ENCODE measurements around the gene SIK2. TPM values are rescaled to one million over a fixed set of nuclear protein-coding genes. Genes with fewer than 3 reads are reported as not detected.

SIK2 gene
- total and polyA plus RNA-seq, 2 donors (not counting 3 experiments of a cell fraction or from before 2014, with no cell fraction given), result 14.6 to 17.1 TPM

DNA sequence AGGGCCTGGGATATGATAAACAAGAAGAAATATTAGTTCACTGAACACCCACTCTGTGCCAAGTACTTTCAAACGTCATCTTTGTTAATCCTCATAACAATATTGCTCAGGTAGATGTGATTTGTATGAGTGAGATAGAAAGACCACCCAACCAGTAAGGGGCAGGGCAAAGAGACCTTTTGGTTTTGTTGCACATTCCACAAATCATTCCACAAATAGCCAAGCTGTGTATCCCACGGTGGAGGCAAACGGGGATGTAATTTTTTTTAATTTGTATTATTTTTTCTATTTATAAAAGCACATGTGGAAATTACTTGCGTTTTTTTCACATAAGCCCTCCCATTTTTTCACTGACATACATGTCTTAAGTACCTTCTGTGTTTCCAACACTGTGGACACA is 32.8 kb upstream of the SIK2 start:
- TF ChIP-seq POLR2A (IDR thresholded peaks at IDR 0.05; ENCODE audit: low read depth, low read length), result no peak
- TF ChIP-seq POLR2AphosphoS5 (IDR thresholded peaks at IDR 0.05; ENCODE audit: insufficient read depth, low read depth, low read length), result no peak
- TF ChIP-seq, protein P1, sequence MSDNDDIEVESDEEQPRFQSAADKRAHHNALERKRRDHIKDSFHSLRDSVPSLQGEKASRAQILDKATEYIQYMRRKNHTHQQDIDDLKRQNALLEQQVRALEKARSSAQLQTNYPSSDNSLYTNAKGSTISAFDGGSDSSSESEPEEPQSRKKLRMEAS (IDR thresholded peaks at IDR 0.05; ENCODE audit: insufficient read depth, insufficient read length), result no peak
- POLR2A ChIA-PET, result no interaction called here
- no peak overlapping the region for H3K4me2 ChIP-seq (ENCODE audit: insufficient read depth, low read length)
- no peaks in the 10 kb centered on the region for H3K9me3 ChIP-seq (replicated peaks; ENCODE audit: control insufficient read depth, insufficient read depth, low read length)
- H3K9me1 ChIP-seq (replicated peaks; ENCODE audit: control insufficient read depth, extremely low read depth, insufficient read depth, low read length), result no peaks in the 10 kb centered on the region
- dilution Hi-C loops (cut with MboI; ENCODE audit: extremely low pct_ligation_motif_present, low sequenced_read_pairs) (no loop called here), intact Hi-C loops (cut with micrococcal nuclease) (no loop called here)
- no peak overlapping the region for H3K9ac ChIP-seq (replicated peaks; ENCODE audit: extremely low read depth, insufficient read depth, low read length)
- H3K27me3 ChIP-seq (ENCODE audit: control insufficient read depth in 2 of 2, insufficient read depth in 2 of 2, low read length in 2 of 2), result no peaks in the 10 kb centered on the region
- H3K4me3 ChIP-seq (replicated peaks in 1 of 3; ENCODE audit: insufficient read depth in 1 of 3, low read depth in 1 of 3, low read length in 3 of 3), result no peak overlapping the region
- no peaks in the 10 kb centered on the region for H4K20me1 ChIP-seq (replicated peaks; ENCODE audit: control insufficient read depth, extremely low read depth, insufficient read depth, low read length)
- no peaks in the 10 kb centered on the region for H3K36me3 ChIP-seq (ENCODE audit: control insufficient read depth in 2 of 2, extremely low read depth in 1 of 2, insufficient read depth in 2 of 2, low read length in 2 of 2)
- FAIRE-seq, result no peak
- BruUV-seq (replicated peaks), result no TSS peak
- DNase-seq (ENCODE audit: low read depth, low spot score), result no peak
- no peak overlapping the region for H2AFZ ChIP-seq (ENCODE audit: low read depth, low read length)
- CTCF ChIA-PET, result interaction anchor here (1.2 kb wide), 1 partner anchor 208 kb away, joined by 4 read pairs; no protein-coding TSS in a partner anchor
- peaks cover 5% of the 10 kb centered on the region for H3K4me1 ChIP-seq (ENCODE audit: control insufficient read depth, extremely low read depth, insufficient read depth, low read length)
- no peak overlapping the region for H3K27ac ChIP-seq (ENCODE audit: insufficient read depth, low read depth, low read length)
- H3K79me2 ChIP-seq (ENCODE audit: control insufficient read depth, insufficient read depth, low read length), result no peaks in the 10 kb centered on the region

DNA sequence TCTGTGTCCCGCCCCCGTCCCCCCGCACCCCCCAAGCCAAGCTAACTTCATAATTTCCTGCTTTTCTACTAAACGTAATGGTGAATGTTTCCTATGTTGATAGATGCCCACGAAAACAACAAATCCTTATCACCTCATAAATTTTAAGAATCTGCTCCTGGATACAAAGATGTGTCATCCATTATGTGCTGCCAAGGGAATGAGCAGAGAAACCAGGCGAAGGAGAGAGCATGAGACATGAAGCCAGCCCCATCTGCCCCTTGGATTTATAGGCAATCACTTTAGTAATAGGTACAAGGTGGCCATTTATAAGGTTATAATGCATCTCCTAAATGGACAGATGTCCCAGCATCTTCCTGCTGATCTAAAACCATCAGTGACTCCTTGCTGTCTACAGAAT is 31.5 kb upstream of the SIK2 start:
- no peak overlapping the region for H2AFZ ChIP-seq (ENCODE audit: low read depth, low read length)
- H3K9ac ChIP-seq (replicated peaks; ENCODE audit: extremely low read depth, insufficient read depth, low read length), result no peak overlapping the region
- no peaks in the 10 kb centered on the region for H3K9me1 ChIP-seq (replicated peaks; ENCODE audit: control insufficient read depth, extremely low read depth, insufficient read depth, low read length)
- dilution Hi-C loops (cut with MboI; ENCODE audit: extremely low pct_ligation_motif_present, low sequenced_read_pairs), result no loop called here
- no peak for TF ChIP-seq MYC (IDR thresholded peaks at IDR 0.05; ENCODE audit: low read depth, low read length)
- TF ChIP-seq POLR2AphosphoS5 (IDR thresholded peaks at IDR 0.05; ENCODE audit: insufficient read depth, low read depth, low read length), result no peak
- no peak for TF ChIP-seq FOS (IDR thresholded peaks at IDR 0.05; ENCODE audit: borderline replicate concordance, insufficient read depth, low read length)
- no peak for TF ChIP-seq EZH2 (IDR thresholded peaks at IDR 0.05; ENCODE audit: borderline replicate concordance, low read depth, low read length, severe bottlenecking)
- no peak for TF ChIP-seq JUN (IDR thresholded peaks at IDR 0.05; ENCODE audit: borderline replicate concordance, insufficient read depth, insufficient read length, low read depth)
- TF ChIP-seq, protein P1 (IDR thresholded peaks at IDR 0.05; ENCODE audit: insufficient read depth, insufficient read length), result no peak
- no TSS peak for BruUV-seq (replicated peaks)
- FAIRE-seq (no peak), DNase-seq (ENCODE audit: low read depth, low spot score) (peak; percentile 47)
- ChIA-PET POLR2A (no interaction called here), CTCF (interaction anchor here (0.9 to 1.2 kb wide), 3 partner anchors 16 to 207 kb away, joined by 3 to 4 read pairs (median 3); no protein-coding TSS in a partner anchor)
- no peaks in the 10 kb centered on the region for H3K9me3 ChIP-seq (replicated peaks; ENCODE audit: control insufficient read depth, insufficient read depth, low read length)
- intact Hi-C loops (cut with micrococcal nuclease), result no loop called here
- no peaks in the 10 kb centered on the region for H3K79me2 ChIP-seq (ENCODE audit: control insufficient read depth, insufficient read depth, low read length)
- H3K4me3 ChIP-seq (replicated peaks in 1 of 3; ENCODE audit: insufficient read depth in 1 of 3, low read depth in 1 of 3, low read length in 3 of 3), result no peak overlapping the region
- no peaks in the 10 kb centered on the region for H3K27me3 ChIP-seq (ENCODE audit: control insufficient read depth in 2 of 2, insufficient read depth in 2 of 2, low read length in 2 of 2)
- no peak overlapping the region for H3K4me2 ChIP-seq (ENCODE audit: insufficient read depth, low read length)
- H3K36me3 ChIP-seq (ENCODE audit: control insufficient read depth in 2 of 2, extremely low read depth in 1 of 2, insufficient read depth in 2 of 2, low read length in 2 of 2), result no peaks in the 10 kb centered on the region
- no peak overlapping the region for H3K27ac ChIP-seq (ENCODE audit: insufficient read depth, low read depth, low read length)
- peaks cover 5% of the 10 kb centered on the region for H3K4me1 ChIP-seq (ENCODE audit: control insufficient read depth, extremely low read depth, insufficient read depth, low read length)
- no peaks in the 10 kb centered on the region for H4K20me1 ChIP-seq (replicated peaks; ENCODE audit: control insufficient read depth, extremely low read depth, insufficient read depth, low read length)
